Measurements from ENCODE around the gene FOXRED2.

The FOXRED2 gene

DNA sequence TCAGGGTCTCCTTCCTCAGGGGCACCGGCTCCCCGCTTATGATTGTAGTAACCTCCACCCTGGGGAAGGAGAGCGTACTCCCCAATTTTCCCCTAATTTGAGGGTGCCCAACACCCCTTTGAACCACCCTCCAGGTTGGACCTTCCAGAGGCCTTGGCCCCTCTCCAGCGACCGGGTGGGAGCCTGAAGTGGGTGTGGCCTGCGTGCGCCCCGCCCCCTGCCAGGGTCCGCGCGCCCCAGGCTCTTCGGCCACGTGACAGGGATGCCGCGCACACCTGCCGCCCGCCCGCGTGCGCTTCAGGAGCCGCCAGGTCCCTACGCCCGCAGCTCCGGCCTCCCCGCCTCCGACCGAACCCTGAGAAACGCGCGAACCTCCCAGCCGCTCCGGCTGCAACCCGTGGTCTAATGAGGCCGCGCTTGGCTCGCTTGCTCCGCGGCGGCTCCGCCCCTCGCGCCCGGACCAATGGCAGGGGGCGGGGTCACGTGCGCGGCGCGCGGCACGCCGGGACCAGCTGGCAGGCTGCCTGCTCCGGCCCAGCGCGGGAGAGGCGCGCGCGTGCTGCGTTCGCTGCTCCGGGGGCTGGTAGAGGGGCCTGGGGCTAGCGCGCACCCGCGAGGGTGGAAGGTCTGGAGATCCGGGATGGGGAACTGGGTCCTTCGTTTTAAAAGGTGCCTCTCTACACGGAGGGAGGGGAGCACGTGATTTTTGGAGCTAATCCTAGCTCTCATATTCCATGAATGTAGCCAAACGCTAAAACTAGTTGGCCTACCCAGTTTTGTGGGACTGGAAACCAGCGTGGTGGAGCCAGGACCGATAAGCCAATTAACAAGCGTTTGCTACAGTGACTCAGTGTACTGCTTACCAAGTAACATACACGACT lies at the start of gene FOXRED2:
TSS of gene FOXRED2 (minus strand) at position 404 of the 881 bp plus-strand sequence. CDS start 618 bp downstream, outside the sequence.
- H3F3A ChIP-seq (ENCODE audit: insufficient read depth, low read length), result peaks cover 4% of the 10 kb centered on the region; the same call in 1 of the 2 replicates
- no peaks in the 10 kb centered on the region for H3K9me3 ChIP-seq (ENCODE audit: low read length)
- H3K4me2 ChIP-seq (ENCODE audit: low read length), result peak within 1 kb of the TSS; percentile 87
- H3K79me2 ChIP-seq (ENCODE audit: insufficient read depth, low read length), result no peaks in the 10 kb centered on the region
- H3K36me3 ChIP-seq (ENCODE audit: insufficient read depth, low read length), result peaks cover 46% of the 10 kb centered on the region
- TF ChIP-seq EZH2 (IDR thresholded peaks at IDR 0.05; ENCODE audit: borderline replicate concordance, low read length) (no peak), CTCF (IDR thresholded peaks at IDR 0.05; ENCODE audit: low read length) (no peak)
- peak within 1 kb of the TSS; percentile 64 for H3K4me3 ChIP-seq (ENCODE audit: low read depth, low read length, poor library complexity, severe bottlenecking)
- H3K4me1 ChIP-seq (ENCODE audit: insufficient read depth, low read length, severe bottlenecking), result peaks cover 31% of the 10 kb centered on the region
- H4K20me1 ChIP-seq (ENCODE audit: insufficient read depth, low read length), result no peaks in the 10 kb centered on the region
- no peaks in the 10 kb centered on the region for H3K9me2 ChIP-seq (ENCODE audit: low read depth, low read length)
- H3K27ac ChIP-seq (ENCODE audit: low read depth, low read length, poor library complexity, severe bottlenecking), result peak within 1 kb of the TSS; percentile 72
- peak within 1 kb of the TSS; percentile 75 for H3K9ac ChIP-seq (ENCODE audit: low read length)
- H3K27me3 ChIP-seq (ENCODE audit: insufficient read depth, low read length), result no peaks in the 10 kb centered on the region
- H2AFZ ChIP-seq (ENCODE audit: low read length), result peak within 1 kb of the TSS; percentile 51; the same call in 1 of the 2 replicates

DNA sequence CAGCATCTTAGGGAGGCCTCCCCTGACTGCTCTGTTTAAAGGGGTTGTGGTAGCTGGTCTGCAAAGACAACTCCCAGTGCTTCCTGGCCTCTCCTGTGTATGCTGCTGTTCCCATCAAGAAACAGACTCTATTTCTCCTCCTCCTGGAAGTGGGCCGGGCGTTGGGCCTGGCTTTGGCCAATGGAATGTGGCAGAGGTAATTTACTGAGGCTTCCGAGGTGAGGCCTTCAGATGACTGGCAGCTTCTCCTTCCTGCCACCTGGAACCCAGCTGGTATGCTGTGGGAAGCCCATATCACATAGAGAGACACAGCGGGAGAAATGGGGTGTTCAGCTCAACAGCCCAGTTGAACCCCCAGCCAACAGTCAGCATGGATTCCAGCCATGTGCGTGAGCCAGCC lies 47.3 kb upstream of the FOXRED2 start:
- H3K9me3 ChIP-seq (ENCODE audit: low read length), result no peaks in the 10 kb centered on the region
- no peaks in the 10 kb centered on the region for H3F3A ChIP-seq (ENCODE audit: insufficient read depth, low read length)
- H4K20me1 ChIP-seq (ENCODE audit: insufficient read depth, low read length), result no peaks in the 10 kb centered on the region
- peaks cover 9% of the 10 kb centered on the region for H3K4me1 ChIP-seq (ENCODE audit: insufficient read depth, low read length, severe bottlenecking)
- H3K9ac ChIP-seq (ENCODE audit: low read length), result no peak overlapping the region
- no peaks in the 10 kb centered on the region for H3K79me2 ChIP-seq (ENCODE audit: insufficient read depth, low read length)
- no peaks in the 10 kb centered on the region for H3K9me2 ChIP-seq (ENCODE audit: low read depth, low read length)
- no peak overlapping the region for H2AFZ ChIP-seq (ENCODE audit: low read length)
- H3K36me3 ChIP-seq (ENCODE audit: insufficient read depth, low read length), result no peaks in the 10 kb centered on the region
- TF ChIP-seq EZH2 (IDR thresholded peaks at IDR 0.05; ENCODE audit: borderline replicate concordance, low read length) (no peak), CTCF (IDR thresholded peaks at IDR 0.05; ENCODE audit: low read length) (no peak)
- no peak overlapping the region for H3K27ac ChIP-seq (ENCODE audit: low read depth, low read length, poor library complexity, severe bottlenecking)
- 0 out of 2 replicates have a peak, but pooled peaks cover 3% of the 10 kb centered on the region for H3K27me3 ChIP-seq (ENCODE audit: insufficient read depth, low read length)
- H3K4me2 ChIP-seq (ENCODE audit: low read length), result no peak overlapping the region
- no peak overlapping the region for H3K4me3 ChIP-seq (ENCODE audit: low read depth, low read length, poor library complexity, severe bottlenecking)

- Histone ChIP-seq H3K9me3 (ENCODE audit: low read length) (no peaks in the 10 kb centered on the region), H3K79me2 (ENCODE audit: insufficient read depth, low read length) (no peaks in the 10 kb centered on the region), H3K36me3 (ENCODE audit: insufficient read depth, low read length) (no peaks in the 10 kb centered on the region), H3K4me1 (ENCODE audit: insufficient read depth, low read length, severe bottlenecking) (peaks cover 9% of the 10 kb centered on the region), H3K4me2 (ENCODE audit: low read length) (peak overlapping the region; percentile 22; the same call in 1 of the 2 replicates), H2AFZ (ENCODE audit: low read length) (no peak overlapping the region), H4K20me1 (ENCODE audit: insufficient read depth, low read length) (no peaks in the 10 kb centered on the region), H3K4me3 (ENCODE audit: low read depth, low read length, poor library complexity, severe bottlenecking) (no peak overlapping the region), H3K9ac (ENCODE audit: low read length) (no peak overlapping the region), H3K9me2 (ENCODE audit: low read depth, low read length) (no peaks in the 10 kb centered on the region), H3K27ac (ENCODE audit: low read depth, low read length, poor library complexity, severe bottlenecking) (peak overlapping the region; percentile 27), H3K27me3 (ENCODE audit: insufficient read depth, low read length) (0 out of 2 replicates have a peak, but pooled peaks cover 3% of the 10 kb centered on the region), H3F3A (ENCODE audit: insufficient read depth, low read length) (no peaks in the 10 kb centered on the region)
- TF ChIP-seq CTCF (IDR thresholded peaks at IDR 0.05; ENCODE audit: low read length) (no peak), EZH2 (IDR thresholded peaks at IDR 0.05; ENCODE audit: borderline replicate concordance, low read length) (no peak)
These were observed 45.4 kb upstream of the FOXRED2 start for GRCh38 chr22:36552289-36552688.

All from OCI-LY1 (cell line).